ENCODE results near the gene HSD11B2.

HSD11B2 gene

GRCh38 chr16:67396159-67397035 is 34.5 kb upstream of the HSD11B2 start:
- DNase-seq (ENCODE audit: low read depth in 3 of 3), result no peak

- no peak for DNase-seq (ENCODE audit: low read depth in 3 of 3)
Measured at GRCh38 chr16:67397036-67397801, 33.7 kb upstream of the HSD11B2 start.

- no peak for DNase-seq (ENCODE audit: low read depth in 3 of 3)
Measured at GRCh38 chr16:67397812-67398545, 32.9 kb upstream of the HSD11B2 start.

- no peak for DNase-seq (ENCODE audit: low read depth in 3 of 3)
Measured at GRCh38 chr16:67398546-67399217, 32.2 kb upstream of the HSD11B2 start.

GRCh38 chr16:67399218-67399733 is 31.6 kb upstream of the HSD11B2 start:
- DNase-seq (ENCODE audit: low read depth in 3 of 3), result peak in 1 of 3 experiments; percentile 39

GRCh38 chr16:67399749-67400704 is 30.9 kb upstream of the HSD11B2 start:
- no peak for DNase-seq (ENCODE audit: low read depth in 3 of 3)

GRCh38 chr16:67400901-67401300 is 30.0 kb upstream of the HSD11B2 start:
- no peak for DNase-seq (ENCODE audit: low read depth in 3 of 3)

- no peak for DNase-seq (ENCODE audit: low read depth in 3 of 3)
Measured at GRCh38 chr16:67403976-67404555, 26.9 kb upstream of the HSD11B2 start.

GRCh38 chr16:67404740-67405226 is 26.1 kb upstream of the HSD11B2 start:
- DNase-seq (ENCODE audit: low read depth in 3 of 3), result no peak

- no peak for DNase-seq (ENCODE audit: low read depth in 3 of 3)
Measured at GRCh38 chr16:67405336-67405735, 25.6 kb upstream of the HSD11B2 start.

GRCh38 chr16:67406111-67406971 is 24.6 kb upstream of the HSD11B2 start:
- DNase-seq (ENCODE audit: low read depth in 3 of 3), result no peak

- no peak for DNase-seq (ENCODE audit: low read depth in 3 of 3)
Measured at GRCh38 chr16:67407176-67407787, 23.6 kb upstream of the HSD11B2 start.

- DNase-seq (ENCODE audit: low read depth in 3 of 3), result no peak
Measured at GRCh38 chr16:67407788-67408452, 23.0 kb upstream of the HSD11B2 start.

GRCh38 chr16:67409631-67410030 is 21.3 kb upstream of the HSD11B2 start:
- DNase-seq (ENCODE audit: low read depth in 3 of 3), result no peak

- DNase-seq (ENCODE audit: low read depth in 3 of 3), result no peak
Measured at GRCh38 chr16:67411339-67411738, 19.6 kb upstream of the HSD11B2 start.

GRCh38 chr16:67412294-67412693 is 18.6 kb upstream of the HSD11B2 start:
- no peak for DNase-seq (ENCODE audit: low read depth in 3 of 3)

- no peak for DNase-seq (ENCODE audit: low read depth in 3 of 3)
Measured at GRCh38 chr16:67413978-67414911, 16.7 kb upstream of the HSD11B2 start.

Data from stimulated activated CD4-positive, alpha-beta T cell treated with anti-CD3 and anti-CD28 coated beads, TNF-alpha, amount 100 ng/mL, for 4 hours (primary cell).